HepG2 (cell line): ENCODE data around the gene TCERG1L. TPM values are rescaled to one million over a fixed set of nuclear protein-coding genes. Genes with fewer than 3 reads are reported as not detected.

Experiments used
- ATAC-seq: fragments of 200-7000 bp; cut with Tn5 transposase; 3 replicates; pipeline ENCODE4 v1.9.1; 2020; ENCODE audit warnings: mild to moderate bottlenecking, moderate library complexity
- BruUV-seq: library from RNA; stranded (reverse); fragments of 400-500 nt; replicated peaks from 2 replicates; lab custom pipeline; 2021; lab: Mats Ljungman, UMichigan
- CTCF ChIA-PET: fragments of 300-600 bp; formaldehyde crosslinking; extraction: SDS; loops from one replicate; lab custom pipeline; 2021; ENCODE audit warnings: low total read pairs, inconsistent platforms, low intra/inter-chr PET ratio; lab: Yijun Ruan, JAX
- POLR2A ChIA-PET: fragments of 350-600 bp; sonication (Branson Sonifier 250); formaldehyde crosslinking; loops from one replicate; lab custom pipeline; 2020; ENCODE audit warnings: antibody characterized with exemption, inconsistent platforms; lab: Yijun Ruan, JAX
- DNase-seq: peaks from one replicate; pipeline ENCODE4 v3.0.0-alpha.2; 2015; ENCODE audit warnings: low spot score
- FAIRE-seq: peaks from 3 replicates; lab custom pipeline; 2011; peaks lifted over from hg19 to GRCh38; lab: Jason Lieb, UNC
- H2AFZ ChIP-seq: one replicate; pipeline ENCODE4 v1.6.1; 2011; ENCODE audit warnings: low read length, inconsistent platforms
- H3K27ac ChIP-seq: fragments of 300-600 bp; 3 replicates; pipeline ENCODE4 v1.8.0; 2011; ENCODE audit warnings: mixed run types, mild to moderate bottlenecking, mixed read lengths, low read length, inconsistent platforms; ENCODE audit not compliant: insufficient read depth; ENCODE audit errors: extremely low read length
- H3K27me3 ChIP-seq, 2 experiments: fragments of 200-600 bp in 1 of 2; 2 replicates in 1 of 2; 3 replicates in 1 of 2; pipeline versions ENCODE4 v1.6.0 to v1.8.0; 2011; ENCODE audit warnings: low read length in 2 of 2, mild to moderate bottlenecking in 2 of 2, moderate library complexity in 2 of 2, inconsistent platforms in 1 of 2; ENCODE audit not compliant: insufficient read depth in 2 of 2, control insufficient read depth in 1 of 2
- H3K36me3 ChIP-seq, 2 experiments: fragments of 200-600 bp in 1 of 2; replicated peaks in 1 of 2; 2 replicates in 1 of 2; 3 replicates in 1 of 2; pipeline versions ENCODE4 v1.5.1 to v1.8.0; 2011; ENCODE audit warnings: low read length in 2 of 2, inconsistent platforms in 1 of 2; ENCODE audit not compliant: insufficient read depth in 2 of 2, control insufficient read depth in 1 of 2
- H3K4me1 ChIP-seq: 2 replicates; pipeline ENCODE4 v1.5.1; 2012; ENCODE audit warnings: low read length, inconsistent platforms; ENCODE audit not compliant: insufficient read depth
- H3K4me2 ChIP-seq: 2 replicates; pipeline ENCODE4 v1.6.0; 2011; ENCODE audit warnings: low read depth, low read length, inconsistent platforms
- H3K4me3 ChIP-seq, 3 experiments: fragments of 200-600 bp in 1 of 3; sonication (generic), shearing (Covaris generic) in 1 of 3; replicated peaks in 1 of 3; 2 replicates each; pipeline ENCODE4 v1.5.1; 2011 to 2016; ENCODE audit warnings: low read length in 3 of 3, inconsistent platforms in 2 of 3, low read depth in 2 of 3, mild to moderate bottlenecking in 2 of 3, control low read depth in 1 of 3, mixed read lengths in 1 of 3; ENCODE audit not compliant: insufficient read depth in 1 of 3
- H3K79me2 ChIP-seq: one replicate; pipeline ENCODE4 v1.6.1; 2011; ENCODE audit warnings: low read length, inconsistent platforms; ENCODE audit not compliant: insufficient read depth
- H3K9ac ChIP-seq: 2 replicates; pipeline ENCODE4 v1.6.0; 2011; ENCODE audit warnings: mild to moderate bottlenecking, low read depth, low read length, inconsistent platforms; ENCODE audit not compliant: insufficient read depth
- H3K9me3 ChIP-seq: 2 replicates; pipeline ENCODE4 v1.5.1; 2012; ENCODE audit warnings: mild to moderate bottlenecking, low read length
- H4K20me1 ChIP-seq: 2 replicates; pipeline ENCODE4 v1.6.0; 2011; ENCODE audit warnings: inconsistent platforms, mild to moderate bottlenecking, low read length, moderate library complexity; ENCODE audit not compliant: insufficient read depth
- CCAR2 ChIP-seq: fragments of 200-400 bp; formaldehyde crosslinking; optimal IDR thresholded peaks from 2 replicates; pipeline ENCODE3; 2018; ENCODE audit warnings: low read depth, mild to moderate bottlenecking, low read length, moderate library complexity
- ETV6 ChIP-seq: sonication (generic); formaldehyde crosslinking; conservative IDR thresholded peaks from 2 replicates; pipeline ENCODE4 v1.4.0; 2020; ENCODE audit warnings: missing genetic modification reagents
- KAT7 ChIP-seq: IDR thresholded peaks from 2 replicates; pipeline ENCODE4 v1.6.1; 2018; ENCODE audit warnings: borderline replicate concordance, missing compliant biosample characterization
- MYNN ChIP-seq: sonication (generic); formaldehyde crosslinking; IDR thresholded peaks from 2 replicates; pipeline ENCODE4 v1.4.0; 2020; ENCODE audit warnings: mild to moderate bottlenecking, low read depth, missing genetic modification reagents
- NFYC ChIP-seq: IDR thresholded peaks from 2 replicates; pipeline ENCODE4 v1.6.1; 2016; ENCODE audit warnings: missing genetic modification reagents, missing compliant biosample characterization
- NR3C1 ChIP-seq: sonication (generic); formaldehyde crosslinking; IDR thresholded peaks from 2 replicates; pipeline ENCODE4 v1.4.0; 2020; ENCODE audit warnings: missing genetic modification reagents
- RARA ChIP-seq: IDR thresholded peaks from 2 replicates; pipeline ENCODE4 v1.6.1; 2016; ENCODE audit warnings: missing genetic modification reagents, missing compliant biosample characterization
- SOX13 ChIP-seq, 3 experiments: fragments of 450-650 bp in 1 of 3; sonication (generic) in 1 of 3; formaldehyde crosslinking in 1 of 3; IDR thresholded peaks in 2 of 3; conservative IDR thresholded peaks in 1 of 3; 2 replicates each; pipeline versions ENCODE4 v1.5.0 to v1.6.1; 2016 to 2020; ENCODE audit warnings: antibody characterized with exemption in 1 of 3, mild to moderate bottlenecking in 1 of 3, missing compliant biosample characterization in 1 of 3, missing genetic modification reagents in 1 of 3, moderate library complexity in 1 of 3
- THYN1 ChIP-seq: sonication (generic); formaldehyde crosslinking; IDR thresholded peaks from 2 replicates; pipeline ENCODE4 v1.8.1; 2023; ENCODE audit warnings: low read depth, mild to moderate bottlenecking, moderate library complexity, missing genetic modification reagents, borderline replicate concordance
- YEATS4 ChIP-seq: sonication (generic); formaldehyde crosslinking; IDR thresholded peaks from 2 replicates; pipeline ENCODE4 v1.4.0; 2020; ENCODE audit warnings: missing genetic modification reagents, borderline replicate concordance
- ZBTB7A ChIP-seq: sonication (generic); formaldehyde crosslinking; IDR thresholded peaks from 2 replicates; pipeline ENCODE4 v1.8.0; 2022; ENCODE audit warnings: mild to moderate bottlenecking, missing genetic modification reagents
- ZNF256 ChIP-seq: sonication (generic); formaldehyde crosslinking; conservative IDR thresholded peaks from 2 replicates; pipeline ENCODE4 v1.4.0; 2020; ENCODE audit warnings: missing genetic modification reagents
- ZNF296 ChIP-seq: sonication (generic); formaldehyde crosslinking; conservative IDR thresholded peaks from 2 replicates; pipeline ENCODE4 v1.5.0; 2020; ENCODE audit warnings: mild to moderate bottlenecking, missing genetic modification reagents
- ZNF337 ChIP-seq: sonication (generic); formaldehyde crosslinking; IDR thresholded peaks from 2 replicates; pipeline ENCODE4 v1.5.1; 2020; ENCODE audit warnings: missing genetic modification reagents, low read depth, mild to moderate bottlenecking, borderline replicate concordance
- ZNF674 ChIP-seq: sonication (generic); formaldehyde crosslinking; IDR thresholded peaks from 2 replicates; pipeline ENCODE4 v1.5.0; 2020; ENCODE audit warnings: low read depth, mild to moderate bottlenecking, missing genetic modification reagents
- ZNF678 ChIP-seq: sonication (generic); formaldehyde crosslinking; IDR thresholded peaks from 2 replicates; pipeline ENCODE4 v1.4.0; 2020; ENCODE audit warnings: mild to moderate bottlenecking, missing genetic modification reagents
- ZNF816 ChIP-seq: sonication (generic); formaldehyde crosslinking; IDR thresholded peaks from 2 replicates; pipeline ENCODE4 v1.8.0; 2022; ENCODE audit warnings: missing genetic modification reagents, mild to moderate bottlenecking, borderline replicate concordance
- WGBS: methylation state at CpG from one replicate; pipeline ENCODE4 v1.1.6; 2017; ENCODE audit warnings: low lambda C conversion rate; 5-methylcytosine and 5-hydroxymethylcytosine counted together
- in situ Hi-C: cut with HindIII; loops from 2 replicates; pipeline ENCODE4 v1.10.0; 2017; ENCODE audit warnings: low pct_unique_long_range_greater_than_20kb; ENCODE audit not compliant: extremely low pct_ligation_motif_present
- intact Hi-C: fragments of 100-400 bp; cut with micrococcal nuclease; formaldehyde crosslinking; loops from one replicate; pipeline ENCODE4 v1.10.0; 2022; ENCODE audit not compliant: unreplicated experiment
- polyA plus RNA-seq, 8 experiments: library from polyadenylated mRNA; depleted of rRNA in 3 of 8; stranded (reverse) in 7 of 8; unstranded in 1 of 8; fragments of >200 nt; fragmentation: Illumina TruSeq in 4 of 8; extraction: Trizol in 4 of 8; gene quantifications; 2 replicates each; pipeline versions ENCODE4 v1.2.1 to v1.2.3, GENCODE V29; 2011 to 2016; ENCODE audit warnings: low read depth in 4 of 8, missing spikeins in 1 of 8, mixed read lengths in 1 of 8; ENCODE audit not compliant: insufficient read depth in 1 of 8
- total RNA-seq, 5 experiments: library from RNA; depleted of rRNA; stranded (reverse); fragments of >200 nt; fragmentation: Illumina TruSeq; extraction: Trizol; gene quantifications; 2 replicates each; pipeline ENCODE4 v1.2.3, GENCODE V29; 2016; ENCODE audit warnings: low read depth in 1 of 5
- TF ChIP-seq, protein P1 (sequence below): sonication (generic); formaldehyde crosslinking; IDR thresholded peaks from 2 replicates; pipeline ENCODE4 v1.4.0; 2020; ENCODE audit warnings: mild to moderate bottlenecking, missing genetic modification reagents
- TF ChIP-seq, protein P2 (sequence below): sonication (generic); formaldehyde crosslinking; IDR thresholded peaks from 2 replicates; pipeline ENCODE4 v1.4.0; 2020; ENCODE audit warnings: missing genetic modification reagents

The TCERG1L gene
- total and polyA plus RNA-seq, 2 of the 13 experiments (the other 11 are each of a cell fraction or from before 2014, with no cell fraction given): not detected

DNA sequence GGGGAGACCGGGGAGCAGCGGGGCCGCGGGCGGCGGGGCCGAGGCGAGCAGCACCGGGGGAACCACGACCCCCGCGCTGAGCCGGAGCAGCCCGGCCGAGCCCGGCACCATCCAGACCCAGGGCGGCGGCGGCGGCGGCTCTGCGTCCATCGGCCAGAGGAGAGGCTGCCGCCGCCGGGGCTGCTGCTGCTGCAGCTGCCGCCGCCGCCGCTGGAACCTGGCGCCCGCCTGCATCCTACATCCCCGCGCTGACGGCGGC lies 190 bp downstream of the TCERG1L start (continued):
- TF ChIP-seq ETV6 (CRISPR knock-in tag) (no peak), KAT7 (CRISPR knock-in tag) (no peak), YEATS4 (CRISPR knock-in tag) (no peak), NFYC (CRISPR knock-in tag) (no peak), ZBTB7A (CRISPR knock-in tag) (no peak), ZNF256 (CRISPR knock-in tag) (no peak), THYN1 (CRISPR knock-in tag) (no peak), CCAR2 (no peak)
- TF ChIP-seq, all 625 proteins: peak for 0

- H3K4me1 ChIP-seq: no peaks in the 10 kb centered on the region
- H2AFZ ChIP-seq: no peak overlapping the region
- ATAC-seq (no peak), DNase-seq (no peak), FAIRE-seq (no peak)
- no peaks in the 10 kb centered on the region for H4K20me1 ChIP-seq
- in situ Hi-C loops: no loop called here
- CTCF ChIA-PET: no interaction called here
- no peak overlapping the region for H3K4me3 ChIP-seq
- WGBS: 76% methylated on average over 44 of the region's 76 CpGs
- peaks cover 1 to 7% of the 10 kb centered on the region in 2 experiments; a peak in 2 of 5 replicates for H3K27me3 ChIP-seq
- H3K9ac ChIP-seq: no peak overlapping the region
- H3K27ac ChIP-seq: no peak overlapping the region
- no peaks in the 10 kb centered on the region for H3K36me3 ChIP-seq
- no peaks in the 10 kb centered on the region for H3K79me2 ChIP-seq
- intact Hi-C loops: no loop called here
- BruUV-seq: no TSS peak
- no peak overlapping the region for H3K4me2 ChIP-seq
- POLR2A ChIA-PET: no interaction called here
- no peaks in the 10 kb centered on the region for H3K9me3 ChIP-seq
- no peak for TF ChIP-seq ZNF816
- no peak for TF ChIP-seq ZNF337 (CRISPR knock-in tag)
- no peak for TF ChIP-seq ZNF678 (CRISPR knock-in tag)
- TF ChIP-seq, protein P1, sequence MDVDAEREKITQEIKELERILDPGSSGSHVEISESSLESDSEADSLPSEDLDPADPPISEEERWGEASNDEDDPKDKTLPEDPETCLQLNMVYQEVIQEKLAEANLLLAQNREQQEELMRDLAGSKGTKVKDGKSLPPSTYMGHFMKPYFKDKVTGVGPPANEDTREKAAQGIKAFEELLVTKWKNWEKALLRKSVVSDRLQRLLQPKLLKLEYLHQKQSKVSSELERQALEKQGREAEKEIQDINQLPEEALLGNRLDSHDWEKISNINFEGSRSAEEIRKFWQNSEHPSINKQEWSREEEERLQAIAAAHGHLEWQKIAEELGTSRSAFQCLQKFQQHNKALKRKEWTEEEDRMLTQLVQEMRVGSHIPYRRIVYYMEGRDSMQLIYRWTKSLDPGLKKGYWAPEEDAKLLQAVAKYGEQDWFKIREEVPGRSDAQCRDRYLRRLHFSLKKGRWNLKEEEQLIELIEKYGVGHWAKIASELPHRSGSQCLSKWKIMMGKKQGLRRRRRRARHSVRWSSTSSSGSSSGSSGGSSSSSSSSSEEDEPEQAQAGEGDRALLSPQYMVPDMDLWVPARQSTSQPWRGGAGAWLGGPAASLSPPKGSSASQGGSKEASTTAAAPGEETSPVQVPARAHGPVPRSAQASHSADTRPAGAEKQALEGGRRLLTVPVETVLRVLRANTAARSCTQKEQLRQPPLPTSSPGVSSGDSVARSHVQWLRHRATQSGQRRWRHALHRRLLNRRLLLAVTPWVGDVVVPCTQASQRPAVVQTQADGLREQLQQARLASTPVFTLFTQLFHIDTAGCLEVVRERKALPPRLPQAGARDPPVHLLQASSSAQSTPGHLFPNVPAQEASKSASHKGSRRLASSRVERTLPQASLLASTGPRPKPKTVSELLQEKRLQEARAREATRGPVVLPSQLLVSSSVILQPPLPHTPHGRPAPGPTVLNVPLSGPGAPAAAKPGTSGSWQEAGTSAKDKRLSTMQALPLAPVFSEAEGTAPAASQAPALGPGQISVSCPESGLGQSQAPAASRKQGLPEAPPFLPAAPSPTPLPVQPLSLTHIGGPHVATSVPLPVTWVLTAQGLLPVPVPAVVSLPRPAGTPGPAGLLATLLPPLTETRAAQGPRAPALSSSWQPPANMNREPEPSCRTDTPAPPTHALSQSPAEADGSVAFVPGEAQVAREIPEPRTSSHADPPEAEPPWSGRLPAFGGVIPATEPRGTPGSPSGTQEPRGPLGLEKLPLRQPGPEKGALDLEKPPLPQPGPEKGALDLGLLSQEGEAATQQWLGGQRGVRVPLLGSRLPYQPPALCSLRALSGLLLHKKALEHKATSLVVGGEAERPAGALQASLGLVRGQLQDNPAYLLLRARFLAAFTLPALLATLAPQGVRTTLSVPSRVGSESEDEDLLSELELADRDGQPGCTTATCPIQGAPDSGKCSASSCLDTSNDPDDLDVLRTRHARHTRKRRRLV: no peak
- TF ChIP-seq RARA (CRISPR knock-in tag): no peak
- TF ChIP-seq ETV6 (CRISPR knock-in tag): no peak
- TF ChIP-seq MYNN (CRISPR knock-in tag): no peak
- TF ChIP-seq ZNF296 (CRISPR knock-in tag): no peak
- TF ChIP-seq, protein P2, sequence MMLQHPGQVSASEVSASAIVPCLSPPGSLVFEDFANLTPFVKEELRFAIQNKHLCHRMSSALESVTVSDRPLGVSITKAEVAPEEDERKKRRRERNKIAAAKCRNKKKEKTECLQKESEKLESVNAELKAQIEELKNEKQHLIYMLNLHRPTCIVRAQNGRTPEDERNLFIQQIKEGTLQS (CRISPR knock-in tag): no peak
- TF ChIP-seq NR3C1 (CRISPR knock-in tag): no peak
- no peak for TF ChIP-seq SOX13 (IDR thresholded peaks at IDR 0.05)
- TF ChIP-seq SOX13 (CRISPR knock-in tag; conservative IDR thresholded peaks at IDR 0.05 in 1 of 2, IDR thresholded peaks at IDR 0.05 in 1 of 2): no peak
- no peak for TF ChIP-seq ZNF674
Observed at GRCh38 chr10:131310551-131311401, 745 bp downstream of the TCERG1L start.
